Measurements from ENCODE around the gene GSG1L.
"Not testable (repeated sequence)": the region's sequence is repeated elsewhere in the genome, so short reads cannot be mapped to it uniquely, and the experiment has no call there.

- TF ChIP-seq CTCF, POLR2A (IDR thresholded peaks at IDR 0.05): not testable (repeated sequence)
Observed at GRCh38 chr16:27743001-27743400, 320.5 kb downstream of the GSG1L start.
